ENCODE measurements around the gene SCARB1.

DNA sequence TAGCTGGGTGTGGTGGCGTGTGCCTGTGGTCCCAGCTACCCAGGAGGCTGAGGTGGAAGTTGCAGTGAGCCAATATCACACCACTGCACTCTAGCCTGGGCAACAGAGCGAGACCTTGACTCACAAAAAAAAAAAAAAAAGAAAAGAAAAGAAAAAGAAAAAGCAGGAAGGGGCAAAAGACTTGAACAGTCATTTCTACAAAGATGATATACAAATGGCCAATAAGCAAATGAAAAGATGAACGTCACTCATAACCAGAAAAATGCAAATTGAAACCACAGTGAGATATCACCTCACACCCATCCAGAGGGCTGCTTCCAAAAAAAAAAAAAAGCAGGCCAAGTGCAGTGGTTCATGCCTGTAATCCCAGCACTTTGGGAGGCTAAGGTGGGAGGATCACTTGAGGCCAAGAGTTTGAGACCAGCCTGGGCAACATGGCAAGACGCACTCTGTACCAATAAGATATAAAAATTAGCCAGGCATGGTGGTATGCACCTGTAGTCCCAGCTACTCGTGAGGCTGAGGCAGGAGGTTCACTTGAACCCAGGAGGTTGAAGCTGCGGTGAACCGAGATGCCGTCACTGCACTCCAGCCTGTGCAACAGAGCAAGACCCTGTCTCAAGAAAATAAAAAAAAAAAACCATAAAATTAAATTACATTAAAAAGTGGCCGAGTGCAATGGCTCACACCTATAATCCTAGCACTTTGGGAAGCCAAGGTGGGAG lies 30.3 kb upstream of the SCARB1 start:
- TF ChIP-seq, protein P1, sequence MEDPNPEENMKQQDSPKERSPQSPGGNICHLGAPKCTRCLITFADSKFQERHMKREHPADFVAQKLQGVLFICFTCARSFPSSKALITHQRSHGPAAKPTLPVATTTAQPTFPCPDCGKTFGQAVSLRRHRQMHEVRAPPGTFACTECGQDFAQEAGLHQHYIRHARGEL (CRISPR knock-in tag; IDR thresholded peaks at IDR 0.05): no peak
- TF ChIP-seq, protein P2, sequence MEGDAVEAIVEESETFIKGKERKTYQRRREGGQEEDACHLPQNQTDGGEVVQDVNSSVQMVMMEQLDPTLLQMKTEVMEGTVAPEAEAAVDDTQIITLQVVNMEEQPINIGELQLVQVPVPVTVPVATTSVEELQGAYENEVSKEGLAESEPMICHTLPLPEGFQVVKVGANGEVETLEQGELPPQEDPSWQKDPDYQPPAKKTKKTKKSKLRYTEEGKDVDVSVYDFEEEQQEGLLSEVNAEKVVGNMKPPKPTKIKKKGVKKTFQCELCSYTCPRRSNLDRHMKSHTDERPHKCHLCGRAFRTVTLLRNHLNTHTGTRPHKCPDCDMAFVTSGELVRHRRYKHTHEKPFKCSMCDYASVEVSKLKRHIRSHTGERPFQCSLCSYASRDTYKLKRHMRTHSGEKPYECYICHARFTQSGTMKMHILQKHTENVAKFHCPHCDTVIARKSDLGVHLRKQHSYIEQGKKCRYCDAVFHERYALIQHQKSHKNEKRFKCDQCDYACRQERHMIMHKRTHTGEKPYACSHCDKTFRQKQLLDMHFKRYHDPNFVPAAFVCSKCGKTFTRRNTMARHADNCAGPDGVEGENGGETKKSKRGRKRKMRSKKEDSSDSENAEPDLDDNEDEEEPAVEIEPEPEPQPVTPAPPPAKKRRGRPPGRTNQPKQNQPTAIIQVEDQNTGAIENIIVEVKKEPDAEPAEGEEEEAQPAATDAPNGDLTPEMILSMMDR (CRISPR knock-in tag; IDR thresholded peaks at IDR 0.05): no peak
- TF ChIP-seq SUZ12 (IDR thresholded peaks at IDR 0.05; ENCODE audit: low read depth, low read length): no peak
- TF ChIP-seq SIN3A (IDR thresholded peaks at IDR 0.05; ENCODE audit: borderline replicate concordance, low read depth, low read length): no peak
- TF ChIP-seq STAG1 (CRISPR knock-in tag; IDR thresholded peaks at IDR 0.05): no peak
- TF ChIP-seq, protein P3, sequence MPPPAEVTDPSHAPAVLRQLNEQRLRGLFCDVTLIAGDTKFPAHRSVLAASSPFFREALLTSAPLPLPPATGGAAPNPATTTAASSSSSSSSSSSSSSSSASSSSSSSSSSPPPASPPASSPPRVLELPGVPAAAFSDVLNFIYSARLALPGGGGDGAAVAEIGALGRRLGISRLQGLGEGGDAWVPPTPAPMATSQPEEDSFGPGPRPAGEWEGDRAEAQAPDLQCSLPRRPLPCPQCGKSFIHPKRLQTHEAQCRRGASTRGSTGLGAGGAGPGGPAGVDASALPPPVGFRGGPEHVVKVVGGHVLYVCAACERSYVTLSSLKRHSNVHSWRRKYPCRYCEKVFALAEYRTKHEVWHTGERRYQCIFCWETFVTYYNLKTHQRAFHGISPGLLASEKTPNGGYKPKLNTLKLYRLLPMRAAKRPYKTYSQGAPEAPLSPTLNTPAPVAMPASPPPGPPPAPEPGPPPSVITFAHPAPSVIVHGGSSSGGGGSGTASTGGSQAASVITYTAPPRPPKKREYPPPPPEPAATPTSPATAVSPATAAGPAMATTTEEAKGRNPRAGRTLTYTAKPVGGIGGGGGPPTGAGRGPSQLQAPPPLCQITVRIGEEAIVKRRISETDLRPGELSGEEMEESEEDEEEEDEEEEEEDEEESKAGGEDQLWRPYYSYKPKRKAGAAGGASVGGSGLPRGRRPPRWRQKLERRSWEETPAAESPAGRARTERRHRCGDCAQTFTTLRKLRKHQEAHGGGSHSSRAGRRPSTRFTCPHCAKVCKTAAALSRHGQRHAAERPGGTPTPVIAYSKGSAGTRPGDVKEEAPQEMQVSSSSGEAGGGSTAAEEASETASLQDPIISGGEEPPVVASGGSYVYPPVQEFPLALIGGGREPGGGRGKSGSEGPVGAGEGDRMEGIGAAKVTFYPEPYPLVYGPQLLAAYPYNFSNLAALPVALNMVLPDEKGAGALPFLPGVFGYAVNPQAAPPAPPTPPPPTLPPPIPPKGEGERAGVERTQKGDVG (CRISPR knock-in tag; IDR thresholded peaks at IDR 0.05; ENCODE audit: borderline replicate concordance): no peak
- no peak for TF ChIP-seq ZNF124 (CRISPR knock-in tag; IDR thresholded peaks at IDR 0.05)
- TF ChIP-seq SMC3 (IDR thresholded peaks at IDR 0.05; ENCODE audit: low read length): no peak
- TF ChIP-seq MYC (CRISPR knock-in tag; IDR thresholded peaks at IDR 0.05; ENCODE audit: borderline replicate concordance): no peak
